Stomach (tissue), 9 donors: ENCODE data around the gene SNX21. TPM values are rescaled to one million over a fixed set of nuclear protein-coding genes. Genes with fewer than 3 reads are reported as not detected.

ENCODE experiments used
- DNase-seq, 2 donors: peaks; one replicate each; pipeline versions ENCODE4 v3.0.0 to v3.0.0-alpha.2; 2013 to 2019
- H3K27ac ChIP-seq, 5 donors: fragments of 200-600 bp in 4 of 5; sonication (generic) in 4 of 5; one replicate each; pipeline ENCODE4 v1.5.1; 2013 to 2019; ENCODE audit warnings: mild to moderate bottlenecking in 1 of 5, moderate library complexity in 1 of 5
- H3K27me3 ChIP-seq, 3 donors: fragments of 200-600 bp; sonication (generic); one replicate each; pipeline ENCODE4 v1.5.1; 2017 to 2019; ENCODE audit warnings: mixed run types in 1 of 3
- H3K36me3 ChIP-seq, 4 donors: fragments of 200-600 bp; sonication (generic); 1 replicate in 3 of 4; 2 replicates in 1 of 4; pipeline ENCODE4 v1.5.1; 2016 to 2019
- H3K4me1 ChIP-seq, 4 donors: fragments of 200-600 bp; sonication (generic); one replicate each; pipeline ENCODE4 v1.5.1; 2016 to 2019
- H3K4me3 ChIP-seq, 4 donors: fragments of 200-600 bp; sonication (generic) in 3 of 4; one replicate each; pipeline ENCODE4 v1.5.1; 2016 to 2019; ENCODE audit warnings: mild to moderate bottlenecking in 1 of 4
- H3K9me3 ChIP-seq, 4 donors: fragments of 200-600 bp; sonication (generic); one replicate each; pipeline ENCODE4 v1.5.1; 2016 to 2019
- CTCF ChIP-seq, 7 experiments: fragments of 450-650 bp in 4 of 7; fragments of 200-600 bp in 3 of 7; sonication (generic) in 3 of 7; IDR thresholded peaks; one replicate each; pipeline ENCODE4 v1.5.1; 2016 to 2019; ENCODE audit warnings: antibody characterized with exemption in 7 of 7, control low read depth in 2 of 7, mild to moderate bottlenecking in 1 of 7
- EP300 ChIP-seq: sonication (generic); formaldehyde crosslinking; IDR thresholded peaks from one replicate; pipeline ENCODE4 v1.6.1; 2017; ENCODE audit warnings: antibody characterized with exemption
- POLR2A ChIP-seq, 4 donors: fragments of 450-650 bp; IDR thresholded peaks; one replicate each; pipeline ENCODE4 v1.6.1; 2016; ENCODE audit warnings: antibody characterized with exemption in 4 of 4, control low read depth in 2 of 4, mild to moderate bottlenecking in 1 of 4, moderate library complexity in 1 of 4
- POLR2AphosphoS5 ChIP-seq, 3 donors: sonication (generic); formaldehyde crosslinking; IDR thresholded peaks; one replicate each; pipeline ENCODE4 v1.6.1; 2016; ENCODE audit warnings: antibody characterized with exemption in 3 of 3
- WGBS, 5 donors: extraction: QIAGEN DNeasy Blood & Tissue Kit in 3 of 5; methylation state at CpG; one replicate each; pipeline versions ENCODE4 v1.1.5 to v1.1.7; 2013 to 2018; 5-methylcytosine and 5-hydroxymethylcytosine counted together
- intact Hi-C: fragments of 100-400 bp; cut with DNase I; formaldehyde crosslinking; loops from one replicate; pipeline ENCODE4 v1.15.1; 2023; ENCODE audit warnings: low total_unique reads
- polyA plus RNA-seq, 3 donors: library from polyadenylated mRNA; stranded (reverse); fragments of 200-250 nt; gene quantifications; one replicate each; pipeline ENCODE4 v1.2.3, GENCODE V29; 2013
- total RNA-seq, 5 donors: library from RNA; depleted of rRNA; stranded (reverse); fragments of >200 nt; gene quantifications; one replicate each; pipeline versions ENCODE4 v1.1.0 to v1.2.3, GENCODE V29; 2014 to 2016
- donor health status: healthy with polysubstance abuse.
- donor health status: Bipolar disorder and iron deficiency.
- donor health status: healthy.

SNX21 gene
- total and polyA plus RNA-seq, 8 donors = 15.2 to 120 (median 24.4) TPM

GRCh38 chr20:45850238-45850637 lies 16.6 kb downstream of the SNX21 start:
- intact Hi-C loops = no loop called here
- 93 to 97% (median 95%) methylated on average over 2 of the region's 2 CpGs for WGBS, 5 donors
- H3K27me3 ChIP-seq = no peaks in the 10 kb centered on the region
- H3K27ac ChIP-seq = no peak overlapping the region
- DNase-seq = no peak
- H3K4me3 ChIP-seq = no peak overlapping the region
- TF ChIP-seq POLR2AphosphoS5 (IDR thresholded peaks at IDR 0.05) = no peak
- no peak for TF ChIP-seq POLR2A (IDR thresholded peaks at IDR 0.05)
- no peak for TF ChIP-seq CTCF (IDR thresholded peaks at IDR 0.05)
- TF ChIP-seq EP300 = no peak
- peaks cover 8 to 34% (median 26%) of the 10 kb centered on the region in 4 donors for H3K4me1 ChIP-seq
- peaks cover 20 to 93% (median 72%) of the 10 kb centered on the region in 4 donors for H3K36me3 ChIP-seq
- H3K9me3 ChIP-seq = no peaks in the 10 kb centered on the region

- peaks cover 15 to 41% (median 33%) of the 10 kb centered on the region in 4 donors for H3K4me1 ChIP-seq
- H3K36me3 ChIP-seq = peaks cover 20 to 86% (median 65%) of the 10 kb centered on the region in 4 donors
- H3K27ac ChIP-seq = peak overlapping the region in 2 of 5 donors; percentile 11 to 17
- no peak for TF ChIP-seq POLR2AphosphoS5 (IDR thresholded peaks at IDR 0.05)
- no peak for TF ChIP-seq CTCF (IDR thresholded peaks at IDR 0.05)
- TF ChIP-seq EP300 = no peak
- TF ChIP-seq POLR2A (IDR thresholded peaks at IDR 0.05) = no peak
- no peak overlapping the region for H3K4me3 ChIP-seq
- peak in 1 of 2 donors; percentile 28 for DNase-seq
- intact Hi-C loops = no loop called here
- 56 to 94% (median 93%) methylated on average over 1 of the region's 1 CpG for WGBS, 5 donors
- no peaks in the 10 kb centered on the region for H3K9me3 ChIP-seq
- H3K27me3 ChIP-seq = no peaks in the 10 kb centered on the region
Observed at GRCh38 chr20:45850926-45851325, 17.3 kb downstream of the SNX21 start.

GRCh38 chr20:45851501-45851900 lies 17.9 kb downstream of the SNX21 start:
- Histone ChIP-seq H3K27me3 (no peaks in the 10 kb centered on the region), H3K36me3 (peaks cover 19 to 80% (median 59%) of the 10 kb centered on the region in 4 donors), H3K4me1 (peaks cover 21 to 47% (median 39%) of the 10 kb centered on the region in 4 donors), H3K4me3 (no peak overlapping the region), H3K27ac (peak overlapping the region in 1 of 5 donors; percentile 11), H3K9me3 (no peaks in the 10 kb centered on the region)
- TF ChIP-seq EP300 (no peak), POLR2A (IDR thresholded peaks at IDR 0.05) (no peak), POLR2AphosphoS5 (IDR thresholded peaks at IDR 0.05) (no peak), CTCF (IDR thresholded peaks at IDR 0.05) (no peak)
- intact Hi-C loops = no loop called here
- DNase-seq = no peak

- DNase-seq = no peak
- 88 to 96% (median 92%) methylated on average over 6 of the region's 6 CpGs for WGBS, 5 donors
- intact Hi-C loops = no loop called here
Observed at GRCh38 chr20:45852326-45852725, 18.7 kb downstream of the SNX21 start.

More at GRCh38 chr20:45852326-45852725, 18.7 kb downstream of the SNX21 start:
- peaks cover 23 to 50% (median 43%) of the 10 kb centered on the region in 4 donors for H3K4me1 ChIP-seq
- peaks cover 11 to 72% (median 51%) of the 10 kb centered on the region in 4 donors for H3K36me3 ChIP-seq
- no peaks in the 10 kb centered on the region for H3K9me3 ChIP-seq
- no peak for TF ChIP-seq POLR2AphosphoS5 (IDR thresholded peaks at IDR 0.05)
- no peak for TF ChIP-seq POLR2A (IDR thresholded peaks at IDR 0.05)
- no peak for TF ChIP-seq CTCF (IDR thresholded peaks at IDR 0.05)
- no peak for TF ChIP-seq EP300
- no peak overlapping the region for H3K4me3 ChIP-seq
- no peaks in the 10 kb centered on the region for H3K27me3 ChIP-seq
- H3K27ac ChIP-seq = no peak overlapping the region
